KMS-11 (cell line): ENCODE data around the gene KCNH2.

Experiments used
- H2AFZ ChIP-seq: fragments of 200-600 bp; sonication (generic); 2 replicates; pipeline ENCODE4 v1.6.1; 2016; ENCODE audit warnings: antibody characterized with exemption, mixed run types, low read depth
- H3K27ac ChIP-seq: fragments of 200-600 bp; sonication (generic); 2 replicates; pipeline ENCODE4 v1.6.1; 2016; ENCODE audit warnings: mild to moderate bottlenecking, mixed run types
- H3K27me3 ChIP-seq: fragments of 200-600 bp; sonication (generic); 2 replicates; pipeline ENCODE4 v1.6.1; 2017; ENCODE audit warnings: mild to moderate bottlenecking, low read depth, mixed run types, moderate library complexity; ENCODE audit not compliant: insufficient read depth
- H3K36me3 ChIP-seq: fragments of 200-600 bp; sonication (generic); 2 replicates; pipeline ENCODE4 v1.6.1; 2017; ENCODE audit warnings: mild to moderate bottlenecking, mixed run types; ENCODE audit not compliant: insufficient read depth
- H3K4me1 ChIP-seq: fragments of 200-600 bp; sonication (generic); 2 replicates; pipeline ENCODE4 v1.6.1; 2016; ENCODE audit warnings: mild to moderate bottlenecking, low read depth, mixed run types; ENCODE audit not compliant: poor library complexity, severe bottlenecking
- H3K4me2 ChIP-seq: fragments of 200-600 bp; sonication (generic); 2 replicates; pipeline ENCODE4 v1.7.0; 2016; ENCODE audit warnings: mild to moderate bottlenecking, mixed run types
- H3K4me3 ChIP-seq: fragments of 200-600 bp; sonication (generic); IDR thresholded peaks from 2 replicates; pipeline ENCODE4 v1.6.1; 2017; ENCODE audit warnings: low read depth, low read length, mixed read lengths; ENCODE audit not compliant: insufficient read depth
- H3K79me2 ChIP-seq: fragments of 200-600 bp; sonication (generic); 2 replicates; pipeline ENCODE4 v1.6.1; 2016; ENCODE audit warnings: low read depth, mixed run types; ENCODE audit not compliant: insufficient read depth
- H3K9ac ChIP-seq: fragments of 200-600 bp; sonication (generic); 2 replicates; pipeline ENCODE4 v1.6.1; 2016; ENCODE audit warnings: mild to moderate bottlenecking, mixed run types
- H4K20me1 ChIP-seq: fragments of 200-600 bp; sonication (generic); 2 replicates; pipeline ENCODE4 v1.6.1; 2016; ENCODE audit warnings: mild to moderate bottlenecking, mixed run types; ENCODE audit not compliant: insufficient read depth
- TF ChIP-seq, protein P1 (sequence below): fragments of 200-600 bp; sonication (generic); conservative IDR thresholded peaks from 2 replicates; pipeline ENCODE4 v1.6.1; 2017; ENCODE audit warnings: low read depth, mild to moderate bottlenecking, antibody characterized with exemption, low read length, moderate library complexity, mixed read lengths

The KCNH2 gene

GRCh38 chr7:150937848-150938561 is 40.1 kb downstream of the KCNH2 start:
- Histone ChIP-seq H3K9ac (no peak overlapping the region), H3K79me2 (no peaks in the 10 kb centered on the region), H3K4me3 (no peak overlapping the region), H4K20me1 (no peaks in the 10 kb centered on the region), H2AFZ (no peak overlapping the region), H3K27me3 (no peaks in the 10 kb centered on the region), H3K4me2 (no peak overlapping the region), H3K36me3 (no peaks in the 10 kb centered on the region), H3K27ac (no peak overlapping the region), H3K4me1 (peaks cover 12% of the 10 kb centered on the region)
- TF ChIP-seq, protein P1, sequence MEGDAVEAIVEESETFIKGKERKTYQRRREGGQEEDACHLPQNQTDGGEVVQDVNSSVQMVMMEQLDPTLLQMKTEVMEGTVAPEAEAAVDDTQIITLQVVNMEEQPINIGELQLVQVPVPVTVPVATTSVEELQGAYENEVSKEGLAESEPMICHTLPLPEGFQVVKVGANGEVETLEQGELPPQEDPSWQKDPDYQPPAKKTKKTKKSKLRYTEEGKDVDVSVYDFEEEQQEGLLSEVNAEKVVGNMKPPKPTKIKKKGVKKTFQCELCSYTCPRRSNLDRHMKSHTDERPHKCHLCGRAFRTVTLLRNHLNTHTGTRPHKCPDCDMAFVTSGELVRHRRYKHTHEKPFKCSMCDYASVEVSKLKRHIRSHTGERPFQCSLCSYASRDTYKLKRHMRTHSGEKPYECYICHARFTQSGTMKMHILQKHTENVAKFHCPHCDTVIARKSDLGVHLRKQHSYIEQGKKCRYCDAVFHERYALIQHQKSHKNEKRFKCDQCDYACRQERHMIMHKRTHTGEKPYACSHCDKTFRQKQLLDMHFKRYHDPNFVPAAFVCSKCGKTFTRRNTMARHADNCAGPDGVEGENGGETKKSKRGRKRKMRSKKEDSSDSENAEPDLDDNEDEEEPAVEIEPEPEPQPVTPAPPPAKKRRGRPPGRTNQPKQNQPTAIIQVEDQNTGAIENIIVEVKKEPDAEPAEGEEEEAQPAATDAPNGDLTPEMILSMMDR, result no peak

DNA sequence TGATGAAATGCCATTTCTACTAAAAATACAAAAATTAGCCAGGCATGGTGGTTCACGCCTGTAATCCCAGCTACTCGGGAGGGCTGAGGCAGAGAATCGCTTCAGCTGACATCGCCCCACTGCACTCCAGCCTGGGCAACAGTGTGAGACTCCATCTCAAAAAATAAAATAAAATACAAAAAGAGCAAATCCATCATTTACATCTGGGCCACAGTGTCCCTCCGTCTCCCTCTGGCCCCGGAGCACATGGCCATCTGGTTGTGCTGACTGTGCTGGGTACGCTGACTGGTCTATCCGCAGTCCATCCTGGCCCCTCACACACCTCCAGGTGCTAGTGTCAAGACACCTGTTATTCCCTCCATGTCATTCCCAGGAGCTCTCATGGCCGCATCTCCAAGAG is 42.1 kb downstream of the KCNH2 start:
- Histone ChIP-seq H4K20me1 (no peaks in the 10 kb centered on the region), H3K27me3 (no peaks in the 10 kb centered on the region), H3K4me3 (no peak overlapping the region), H3K27ac (no peak overlapping the region), H3K9ac (no peak overlapping the region), H3K36me3 (no peaks in the 10 kb centered on the region), H3K79me2 (no peaks in the 10 kb centered on the region), H3K4me1 (no peaks in the 10 kb centered on the region), H2AFZ (no peak overlapping the region), H3K4me2 (no peak overlapping the region)
- TF ChIP-seq, protein P1, result no peak

- H3K9ac ChIP-seq, result no peak overlapping the region
- H3K4me1 ChIP-seq, result no peaks in the 10 kb centered on the region
- H3K27me3 ChIP-seq, result no peaks in the 10 kb centered on the region
- no peaks in the 10 kb centered on the region for H4K20me1 ChIP-seq
- H3K79me2 ChIP-seq, result no peaks in the 10 kb centered on the region
- H3K36me3 ChIP-seq, result no peaks in the 10 kb centered on the region
- H2AFZ ChIP-seq, result no peak overlapping the region
- TF ChIP-seq, protein P1, result no peak
- no peak overlapping the region for H3K4me2 ChIP-seq
- H3K27ac ChIP-seq, result no peak overlapping the region
- H3K4me3 ChIP-seq, result no peak overlapping the region
These were observed 43.0 kb downstream of the KCNH2 start for GRCh38 chr7:150935149-150935548.

- TF ChIP-seq, protein P1, result no peak
- no peaks in the 10 kb centered on the region for H3K36me3 ChIP-seq
- no peaks in the 10 kb centered on the region for H4K20me1 ChIP-seq
- H3K4me2 ChIP-seq, result no peak overlapping the region
- no peaks in the 10 kb centered on the region for H3K27me3 ChIP-seq
- H3K27ac ChIP-seq, result no peak overlapping the region
- no peak overlapping the region for H3K9ac ChIP-seq
- H3K4me1 ChIP-seq, result no peaks in the 10 kb centered on the region
- no peaks in the 10 kb centered on the region for H3K79me2 ChIP-seq
- H3K4me3 ChIP-seq, result no peak overlapping the region
- no peak overlapping the region for H2AFZ ChIP-seq
These were observed 43.9 kb downstream of the KCNH2 start for GRCh38 chr7:150934045-150934766.
